ENCODE measurements around the gene PEMT. TPM values are rescaled to one million over a fixed set of nuclear protein-coding genes. Genes with fewer than 3 reads are reported as not detected.

The PEMT gene
- total RNA-seq, 2 experiments from 2014 or later: 11.4 to 12.0 TPM

- H3K4me3 ChIP-seq (ENCODE audit: low read length): no peak overlapping the region
- no peak for DNase-seq
- H3K27me3 ChIP-seq (ENCODE audit: control insufficient read depth in 1 of 2, insufficient read depth in 2 of 2, low read length in 2 of 2): no peaks in the 10 kb centered on the region
- H3K36me3 ChIP-seq (ENCODE audit: insufficient read depth, low read length): no peaks in the 10 kb centered on the region
- TF ChIP-seq, protein P1, sequence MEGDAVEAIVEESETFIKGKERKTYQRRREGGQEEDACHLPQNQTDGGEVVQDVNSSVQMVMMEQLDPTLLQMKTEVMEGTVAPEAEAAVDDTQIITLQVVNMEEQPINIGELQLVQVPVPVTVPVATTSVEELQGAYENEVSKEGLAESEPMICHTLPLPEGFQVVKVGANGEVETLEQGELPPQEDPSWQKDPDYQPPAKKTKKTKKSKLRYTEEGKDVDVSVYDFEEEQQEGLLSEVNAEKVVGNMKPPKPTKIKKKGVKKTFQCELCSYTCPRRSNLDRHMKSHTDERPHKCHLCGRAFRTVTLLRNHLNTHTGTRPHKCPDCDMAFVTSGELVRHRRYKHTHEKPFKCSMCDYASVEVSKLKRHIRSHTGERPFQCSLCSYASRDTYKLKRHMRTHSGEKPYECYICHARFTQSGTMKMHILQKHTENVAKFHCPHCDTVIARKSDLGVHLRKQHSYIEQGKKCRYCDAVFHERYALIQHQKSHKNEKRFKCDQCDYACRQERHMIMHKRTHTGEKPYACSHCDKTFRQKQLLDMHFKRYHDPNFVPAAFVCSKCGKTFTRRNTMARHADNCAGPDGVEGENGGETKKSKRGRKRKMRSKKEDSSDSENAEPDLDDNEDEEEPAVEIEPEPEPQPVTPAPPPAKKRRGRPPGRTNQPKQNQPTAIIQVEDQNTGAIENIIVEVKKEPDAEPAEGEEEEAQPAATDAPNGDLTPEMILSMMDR (IDR thresholded peaks at IDR 0.05): no peak
- intact Hi-C loops (cut with DNase I, micrococcal nuclease): no loop called here
- Mint-ChIP-seq H3K36me3 (ENCODE audit: low read depth) (no peaks in the 10 kb centered on the region), H3K4me1 (ENCODE audit: low read depth) (no peaks in the 10 kb centered on the region), H3K4me3 (no peak overlapping the region), H3K27ac (no peak overlapping the region), H3K9me3 (no peaks in the 10 kb centered on the region), H3K27me3 (no peaks in the 10 kb centered on the region)
- CTCF ChIA-PET: no interaction called here
- POLR2A ChIA-PET: no interaction called here
- no peak overlapping the region for H3K27ac ChIP-seq (ENCODE audit: low read depth in 1 of 2, low read length in 2 of 2)
- H3K4me1 ChIP-seq (ENCODE audit: insufficient read depth, low read length): peaks cover 5% of the 10 kb centered on the region
- ATAC-seq (ENCODE audit: poor library complexity): no peak
- H3K9me3 ChIP-seq (ENCODE audit: control insufficient read depth in 1 of 2, insufficient read depth in 1 of 2, low read length in 2 of 2): no peaks in the 10 kb centered on the region
These were observed 81.7 kb downstream of the PEMT start for GRCh38 chr17:17509601-17510425.

DNA sequence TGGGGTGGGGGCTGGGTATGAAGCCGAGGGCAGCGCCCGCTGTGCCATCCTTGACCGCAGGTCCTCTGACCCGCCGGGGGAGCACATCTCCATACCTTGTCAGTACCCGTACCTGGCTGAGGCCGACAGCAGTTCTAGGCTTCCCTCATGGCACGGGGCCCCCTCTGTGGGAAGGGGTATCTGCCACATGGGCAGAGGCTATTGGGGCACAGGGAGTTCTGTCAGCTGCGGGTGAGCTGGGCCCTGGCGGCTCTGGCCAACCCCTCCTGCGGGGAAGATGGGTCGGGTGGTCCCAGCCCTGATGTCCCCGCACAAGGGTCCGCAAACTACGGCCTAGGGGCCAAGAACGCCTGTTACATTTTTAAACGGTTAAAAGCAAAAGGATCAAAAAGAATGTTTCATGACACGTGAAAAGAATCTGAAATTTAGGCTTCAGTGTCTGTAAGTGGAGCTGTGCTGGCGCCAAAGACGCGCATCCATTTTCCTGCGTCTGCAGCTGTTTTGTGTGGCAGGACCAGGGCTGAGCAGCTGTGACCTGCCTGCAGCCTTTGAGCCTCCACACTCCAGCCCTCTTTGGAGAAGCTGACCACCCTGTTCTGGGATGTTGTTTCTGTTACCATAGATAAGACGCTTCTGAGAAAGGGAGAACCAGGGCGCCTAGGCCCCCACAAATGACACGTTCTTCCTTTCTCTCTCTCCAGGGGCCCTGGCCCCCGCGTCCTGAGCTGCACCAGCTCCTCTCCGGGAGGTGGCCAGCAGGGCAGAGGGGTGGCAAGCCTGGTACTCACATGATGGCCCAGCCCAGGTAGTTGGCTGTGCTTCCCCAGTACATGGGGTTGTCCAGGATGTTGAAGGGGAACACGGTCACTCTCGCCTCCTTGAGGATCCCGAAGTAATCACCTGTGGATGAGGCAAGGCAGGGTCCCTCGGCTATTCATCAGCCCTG lies 82.6 kb downstream of the PEMT start:
- no peak overlapping the region for H3K4me3 ChIP-seq (ENCODE audit: low read length)
- TF ChIP-seq, protein P1 (IDR thresholded peaks at IDR 0.05): no peak
- no peak for DNase-seq
- Mint-ChIP-seq H3K4me1 (ENCODE audit: low read depth) (no peaks in the 10 kb centered on the region), H3K27me3 (no peaks in the 10 kb centered on the region), H3K27ac (no peak overlapping the region), H3K9me3 (no peaks in the 10 kb centered on the region), H3K36me3 (ENCODE audit: low read depth) (no peaks in the 10 kb centered on the region), H3K4me3 (no peak overlapping the region)
- intact Hi-C loops (cut with DNase I, micrococcal nuclease): no loop called here
- ChIA-PET CTCF (no interaction called here), POLR2A (no interaction called here)
- peaks cover 5% of the 10 kb centered on the region for H3K4me1 ChIP-seq (ENCODE audit: insufficient read depth, low read length)
- H3K9me3 ChIP-seq (ENCODE audit: control insufficient read depth in 1 of 2, insufficient read depth in 1 of 2, low read length in 2 of 2): no peaks in the 10 kb centered on the region
- H3K27ac ChIP-seq (ENCODE audit: low read depth in 1 of 2, low read length in 2 of 2): no peak overlapping the region
- H3K36me3 ChIP-seq (ENCODE audit: insufficient read depth, low read length): no peaks in the 10 kb centered on the region
- no peak for ATAC-seq (ENCODE audit: poor library complexity)
- no peaks in the 10 kb centered on the region for H3K27me3 ChIP-seq (ENCODE audit: control insufficient read depth in 1 of 2, insufficient read depth in 2 of 2, low read length in 2 of 2)

DNA sequence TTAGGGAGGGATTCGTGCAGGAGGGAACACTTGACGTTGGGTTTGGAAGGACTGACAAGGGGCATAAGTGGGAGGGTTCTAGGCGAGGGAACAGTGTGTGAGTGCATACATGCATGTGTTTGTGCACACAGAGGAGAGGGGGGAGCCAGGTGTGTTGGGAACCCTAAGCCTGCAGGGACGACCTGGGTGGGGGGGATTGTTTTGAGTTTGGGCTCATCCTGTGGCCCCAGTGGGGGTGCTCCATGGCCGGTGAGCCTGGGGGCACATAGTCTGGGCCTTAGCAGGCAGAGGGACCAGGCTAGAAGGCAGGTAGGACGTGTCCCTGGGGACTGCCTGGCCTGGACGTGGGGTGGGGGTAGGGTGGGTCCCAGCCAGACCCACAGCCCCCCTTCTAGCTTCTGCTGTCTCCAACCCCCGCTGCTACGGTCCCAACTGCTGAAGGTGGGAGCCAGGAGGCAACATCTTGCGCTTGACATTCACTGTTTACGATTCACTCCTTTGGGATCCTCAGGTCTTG lies 83.4 kb downstream of the PEMT start:
- H3K36me3 ChIP-seq (ENCODE audit: insufficient read depth, low read length): no peaks in the 10 kb centered on the region
- H3K4me1 ChIP-seq (ENCODE audit: insufficient read depth, low read length): peaks cover 5% of the 10 kb centered on the region
- no peak overlapping the region for H3K27ac ChIP-seq (ENCODE audit: low read depth in 1 of 2, low read length in 2 of 2)
- Mint-ChIP-seq H3K36me3 (ENCODE audit: low read depth) (no peaks in the 10 kb centered on the region), H3K27ac (no peak overlapping the region), H3K4me1 (ENCODE audit: low read depth) (no peaks in the 10 kb centered on the region), H3K27me3 (no peaks in the 10 kb centered on the region), H3K4me3 (no peak overlapping the region), H3K9me3 (no peaks in the 10 kb centered on the region)
- CTCF ChIA-PET: no interaction called here
- DNase-seq: no peak
- TF ChIP-seq, protein P1 (IDR thresholded peaks at IDR 0.05): no peak
- H3K4me3 ChIP-seq (ENCODE audit: low read length): no peak overlapping the region
- H3K27me3 ChIP-seq (ENCODE audit: control insufficient read depth in 1 of 2, insufficient read depth in 2 of 2, low read length in 2 of 2): no peaks in the 10 kb centered on the region
- H3K9me3 ChIP-seq (ENCODE audit: control insufficient read depth in 1 of 2, insufficient read depth in 1 of 2, low read length in 2 of 2): no peaks in the 10 kb centered on the region
- intact Hi-C loops (cut with DNase I, micrococcal nuclease): no loop called here
- POLR2A ChIA-PET: no interaction called here
- no peak for ATAC-seq (ENCODE audit: poor library complexity)

Data from CD4-positive, alpha-beta T cell (primary cell).